Activated T-helper 1 cell treated with anti-CD3 and anti-CD28 coated beads, Interleukin-12 subunit alpha, Interleukin-12 subunit beta, Interleukin-2, Interleukin-4 antibody, amounts not matched to agents 30 ng/mL and 10 ng/mL and 1 ng/mL, durations not matched to agents 14 hours and 24 hours and 36 hours (primary cell): ENCODE measurements around the gene GLIS2. TPM values are rescaled to one million over a fixed set of nuclear protein-coding genes. Genes with fewer than 3 reads are reported as not detected.

Source experiments
- DNase-seq: peaks from one replicate; pipeline ENCODE4 v3.0.0; 2021; ENCODE audit warnings: low spot score
- H3K27ac Mint-ChIP-seq: one replicate; pipeline ENCODE4 v1.8.0; 2021; ENCODE audit warnings: mild to moderate bottlenecking, mixed read lengths
- H3K27me3 Mint-ChIP-seq: one replicate; pipeline ENCODE4 v1.8.0; 2022; ENCODE audit warnings: mild to moderate bottlenecking, moderate library complexity, mixed read lengths; ENCODE audit not compliant: insufficient read depth
- H3K36me3 Mint-ChIP-seq: one replicate; pipeline ENCODE4 v1.8.0; 2021; ENCODE audit warnings: low read depth, mixed read lengths
- H3K4me1 Mint-ChIP-seq: one replicate; pipeline ENCODE4 v1.8.0; 2021; ENCODE audit warnings: low read depth, mixed read lengths
- H3K4me3 Mint-ChIP-seq: one replicate; pipeline ENCODE4 v1.8.0; 2021; ENCODE audit warnings: mild to moderate bottlenecking, moderate library complexity, mixed read lengths
- H3K9me3 Mint-ChIP-seq: one replicate; pipeline ENCODE4 v1.8.0; 2021; ENCODE audit warnings: mixed read lengths
- intact Hi-C: fragments of 100-400 bp; cut with micrococcal nuclease; formaldehyde crosslinking; loops from one replicate; pipeline ENCODE4 v1.15.1; 2024
- total RNA-seq: library from RNA; stranded (reverse); gene quantifications from 2 replicates; pipeline ENCODE4 v1.2.3, GENCODE V29; 2022

The GLIS2 gene
- total RNA-seq, 1 donor from 2014 or later = 0.54 TPM

DNA sequence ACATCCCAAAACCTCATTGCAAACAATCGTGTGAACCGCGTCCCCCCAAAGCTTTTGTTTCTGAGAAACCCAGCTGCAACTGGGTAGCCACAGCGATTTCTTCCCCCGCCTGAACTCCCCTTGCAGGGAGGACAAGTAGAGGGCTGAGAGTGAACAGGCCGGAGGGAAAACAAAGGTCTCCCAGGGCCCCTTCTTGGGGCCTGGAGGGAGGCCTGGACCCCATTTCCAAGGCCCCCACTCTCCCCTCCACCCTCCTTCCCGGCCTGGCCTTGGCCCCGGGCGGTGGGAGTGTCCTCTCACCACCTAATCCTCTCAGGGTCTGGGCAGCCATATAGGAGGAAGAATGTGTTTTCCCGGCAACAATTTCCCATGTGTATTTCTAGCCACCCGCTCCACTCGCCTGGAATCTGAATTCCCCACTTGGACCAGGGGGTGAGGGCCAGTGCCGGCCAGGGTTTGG is 2.6 kb downstream of the GLIS2 start:
- Mint-ChIP-seq H3K9me3 (no peaks in the 10 kb centered on the region), H3K4me1 (peaks cover 18% of the 10 kb centered on the region), H3K27me3 (peaks cover 15% of the 10 kb centered on the region), H3K36me3 (peaks cover 4% of the 10 kb centered on the region), H3K4me3 (no peak overlapping the region), H3K27ac (no peak overlapping the region)
- intact Hi-C loops = no loop called here
- DNase-seq = no peak

DNA sequence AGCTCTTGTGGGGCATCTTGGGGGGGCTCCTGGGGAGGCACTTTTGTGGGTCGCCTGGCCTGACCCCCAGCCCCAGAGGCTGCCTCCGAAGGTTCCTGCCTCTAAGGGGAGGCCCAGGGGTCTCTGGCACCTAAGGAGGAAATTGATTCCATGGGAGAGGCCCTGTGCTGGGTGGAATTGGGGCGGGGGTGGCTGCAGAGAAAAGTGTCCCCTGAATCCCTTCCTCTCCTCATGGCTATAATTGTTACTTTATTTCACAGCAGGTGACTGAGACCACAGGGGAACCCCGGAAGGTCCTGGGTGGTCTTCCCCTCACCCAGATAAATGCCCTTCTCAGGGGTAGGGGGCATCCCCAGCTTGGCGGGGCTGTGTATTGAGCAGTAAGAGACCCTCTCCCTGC is 3.1 kb downstream of the GLIS2 start:
- no peak overlapping the region for H3K27ac Mint-ChIP-seq

DNA sequence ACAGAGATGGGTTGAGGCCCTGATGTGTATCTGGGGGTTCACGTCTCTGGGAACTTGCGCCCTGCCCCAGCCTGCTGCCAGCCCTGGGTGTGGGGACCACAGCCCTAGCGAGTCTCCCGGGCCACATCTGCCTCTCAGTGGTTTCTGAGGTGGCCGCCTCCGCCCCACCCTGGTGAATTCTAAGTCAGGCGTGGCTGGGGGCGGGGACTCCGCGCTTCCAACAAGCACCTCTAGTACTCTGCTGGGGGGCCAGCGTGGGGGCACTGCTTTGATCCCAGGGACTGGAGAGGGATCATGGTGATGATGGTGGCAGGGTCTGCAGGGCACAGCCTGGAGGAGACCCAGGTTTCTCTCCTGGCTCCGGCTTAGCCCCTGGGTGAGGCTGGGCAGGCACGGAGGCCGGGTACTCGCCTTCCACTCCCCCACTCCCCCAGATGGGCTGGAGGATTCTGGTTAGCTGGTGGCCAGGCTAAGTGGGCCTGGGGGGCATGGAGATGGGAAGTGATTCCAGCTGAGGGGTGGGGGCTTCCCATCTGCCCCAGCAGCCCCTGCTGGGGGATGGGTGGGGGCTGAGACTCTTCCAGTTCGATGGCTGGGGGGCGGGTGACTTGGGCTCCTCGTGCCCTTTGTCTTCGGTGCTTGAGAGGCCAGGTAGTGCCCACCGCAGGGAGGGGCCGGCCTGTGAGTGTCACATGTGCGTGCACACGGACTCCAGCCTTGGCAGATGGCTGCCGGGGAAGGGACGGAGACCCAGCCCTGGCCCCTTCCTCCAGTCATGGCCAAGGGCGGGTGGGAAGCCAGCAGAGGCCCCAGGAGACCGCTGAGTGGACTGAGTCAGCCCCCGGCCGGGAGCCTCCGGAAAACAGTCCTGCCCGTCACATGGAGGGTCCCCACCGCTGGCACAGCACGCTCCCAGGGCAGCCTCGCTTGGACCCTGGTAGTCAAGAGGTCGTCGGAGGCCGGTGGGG is 3.9 kb downstream of the GLIS2 start:
- no peak overlapping the region for H3K27ac Mint-ChIP-seq
- intact Hi-C loops = no loop called here
- peaks cover 7% of the 10 kb centered on the region for H3K27me3 Mint-ChIP-seq
- peaks cover 10% of the 10 kb centered on the region for H3K4me1 Mint-ChIP-seq
- H3K36me3 Mint-ChIP-seq = no peaks in the 10 kb centered on the region
- peak; percentile 32 for DNase-seq
- no peaks in the 10 kb centered on the region for H3K9me3 Mint-ChIP-seq
- peak overlapping the region; percentile 22 for H3K4me3 Mint-ChIP-seq

More for the DNA sequence above, 3.1 kb downstream of the GLIS2 start:
- H3K27me3 Mint-ChIP-seq = peaks cover 15% of the 10 kb centered on the region
- peak overlapping the region; percentile 22 for H3K4me3 Mint-ChIP-seq
- DNase-seq = no peak
- peaks cover 18% of the 10 kb centered on the region for H3K4me1 Mint-ChIP-seq
- intact Hi-C loops = no loop called here
- peaks cover 4% of the 10 kb centered on the region for H3K36me3 Mint-ChIP-seq
- H3K9me3 Mint-ChIP-seq = no peaks in the 10 kb centered on the region

DNA sequence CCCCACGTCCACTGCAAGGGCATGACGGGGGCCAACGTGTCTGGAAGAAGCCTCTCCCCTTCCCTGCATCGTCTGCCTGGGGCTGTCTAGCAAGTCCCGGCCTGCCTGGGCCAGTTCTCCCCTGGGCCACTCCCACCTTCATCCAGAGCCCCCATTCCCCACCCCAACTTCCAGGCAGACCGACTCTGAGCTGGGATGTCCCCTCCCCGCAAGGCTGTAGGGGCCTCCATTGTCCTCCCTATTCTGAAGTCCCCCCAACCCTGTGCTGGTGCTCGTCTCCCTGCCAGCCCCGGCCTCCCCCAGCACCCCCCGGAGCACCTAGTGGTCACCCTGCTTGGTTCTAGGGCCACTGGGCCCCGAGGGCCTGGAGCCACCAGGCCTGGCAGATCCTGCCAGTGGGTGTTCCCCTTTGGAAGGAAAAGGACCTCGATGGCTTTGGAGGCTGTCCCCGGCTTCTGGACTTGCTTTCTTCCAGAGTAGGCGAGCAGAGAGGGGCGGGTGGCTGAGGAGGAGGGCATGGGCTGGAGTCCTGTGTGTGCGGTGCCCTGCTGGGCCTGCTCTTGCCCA is 4.8 kb downstream of the GLIS2 start:
- no peaks in the 10 kb centered on the region for H3K36me3 Mint-ChIP-seq
- peaks cover 4% of the 10 kb centered on the region for H3K27me3 Mint-ChIP-seq
- peaks cover 7% of the 10 kb centered on the region for H3K4me1 Mint-ChIP-seq
- no peak overlapping the region for H3K27ac Mint-ChIP-seq
- H3K9me3 Mint-ChIP-seq = no peaks in the 10 kb centered on the region
- intact Hi-C loops = no loop called here
- no peak overlapping the region for H3K4me3 Mint-ChIP-seq
- DNase-seq = no peak

DNA sequence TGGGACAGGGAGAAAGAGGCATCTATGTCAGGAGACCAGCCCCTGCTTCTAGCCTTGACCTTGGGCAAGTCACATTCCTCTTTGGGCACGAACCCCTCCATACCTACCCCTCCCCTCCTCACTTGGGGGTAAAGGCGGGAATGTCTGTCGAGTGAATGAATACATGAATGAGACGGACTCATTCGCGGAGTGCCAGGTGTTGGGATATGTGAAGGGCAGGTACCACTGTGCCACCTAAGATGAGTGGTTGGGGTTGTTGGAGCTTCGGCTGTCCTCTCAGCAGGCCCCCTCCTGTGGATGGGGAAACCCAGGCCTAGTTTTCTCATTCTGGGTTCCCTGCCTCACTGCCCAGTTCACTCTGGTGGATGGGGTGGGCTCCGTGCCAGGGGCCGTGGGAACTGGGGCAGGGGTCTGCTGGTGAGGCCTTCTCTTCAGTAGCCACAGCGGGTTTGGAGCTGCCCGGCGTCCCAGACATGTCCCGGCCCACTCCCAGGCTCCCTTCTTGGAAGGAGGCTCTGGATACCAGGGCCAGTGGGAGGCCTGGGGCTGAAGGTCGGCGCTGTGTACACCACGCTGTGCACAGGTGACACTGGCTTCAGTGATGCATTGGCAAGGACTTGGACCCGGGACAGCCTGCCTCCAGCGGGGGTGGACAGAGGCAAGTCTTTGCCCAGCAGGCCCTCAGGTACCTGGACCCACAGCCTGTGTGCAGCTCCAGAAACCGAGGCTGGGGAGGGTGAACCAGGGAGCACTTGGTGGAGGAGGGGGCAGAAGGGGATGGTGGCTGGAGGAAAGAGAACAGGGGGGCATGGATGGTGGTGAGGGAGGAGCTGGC is 5.6 kb downstream of the GLIS2 start:
- intact Hi-C loops = no loop called here
- Mint-ChIP-seq H3K4me3 (no peak overlapping the region), H3K9me3 (no peaks in the 10 kb centered on the region), H3K4me1 (peaks cover 7% of the 10 kb centered on the region), H3K27me3 (peaks cover 4% of the 10 kb centered on the region), H3K27ac (no peak overlapping the region), H3K36me3 (no peaks in the 10 kb centered on the region)
- no peak for DNase-seq

DNA sequence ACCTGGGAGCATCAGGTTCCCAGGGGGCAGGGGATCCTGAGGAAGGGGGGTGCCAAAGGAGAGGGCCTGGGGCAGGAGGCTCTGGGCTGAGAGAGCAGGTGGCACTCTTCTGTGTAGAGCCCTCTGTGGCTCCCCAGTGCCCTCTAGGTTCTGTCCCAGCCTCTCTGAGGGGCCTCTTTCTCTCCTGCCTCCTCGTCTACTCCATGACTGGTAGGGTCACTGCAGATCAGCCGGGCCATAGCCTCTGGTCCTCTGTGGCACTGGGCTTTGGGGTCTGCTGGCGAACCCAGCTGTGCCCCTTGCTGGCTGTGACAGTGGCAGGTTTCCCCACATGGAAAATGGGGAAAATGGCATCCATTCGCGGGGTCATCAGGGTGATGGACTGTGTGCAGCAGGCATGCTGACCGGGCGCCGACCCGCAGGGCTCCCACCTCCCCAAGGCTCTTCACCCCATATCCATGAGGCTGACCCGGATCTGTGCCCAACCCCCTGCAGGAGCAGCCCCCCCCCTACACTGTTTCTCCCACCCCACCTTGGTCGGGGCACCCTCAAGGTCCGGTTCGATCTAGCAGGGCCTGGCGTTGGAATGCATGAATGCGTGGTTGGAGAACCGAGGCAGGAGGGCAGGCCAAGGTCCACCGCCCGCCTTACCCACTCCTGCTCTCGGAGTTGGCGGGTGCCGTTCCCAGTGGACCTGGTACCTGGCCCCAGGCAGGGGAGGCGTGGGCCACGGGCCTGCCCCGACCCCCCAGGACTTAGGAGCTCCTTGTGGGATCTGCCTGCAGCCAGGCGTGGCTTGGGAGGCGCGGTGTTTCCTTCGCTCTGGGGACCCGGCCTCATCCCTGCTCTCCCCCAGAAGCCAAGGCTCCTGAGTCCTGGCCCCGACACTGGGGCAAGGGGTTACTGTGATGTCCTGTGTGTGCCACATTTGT is 6.5 kb downstream of the GLIS2 start:
- Mint-ChIP-seq H3K4me3 (no peak overlapping the region), H3K36me3 (no peaks in the 10 kb centered on the region), H3K27me3 (peaks cover 7% of the 10 kb centered on the region), H3K27ac (no peak overlapping the region), H3K9me3 (no peaks in the 10 kb centered on the region), H3K4me1 (peaks cover 7% of the 10 kb centered on the region)
- no peak for DNase-seq
- intact Hi-C loops = no loop called here

DNA sequence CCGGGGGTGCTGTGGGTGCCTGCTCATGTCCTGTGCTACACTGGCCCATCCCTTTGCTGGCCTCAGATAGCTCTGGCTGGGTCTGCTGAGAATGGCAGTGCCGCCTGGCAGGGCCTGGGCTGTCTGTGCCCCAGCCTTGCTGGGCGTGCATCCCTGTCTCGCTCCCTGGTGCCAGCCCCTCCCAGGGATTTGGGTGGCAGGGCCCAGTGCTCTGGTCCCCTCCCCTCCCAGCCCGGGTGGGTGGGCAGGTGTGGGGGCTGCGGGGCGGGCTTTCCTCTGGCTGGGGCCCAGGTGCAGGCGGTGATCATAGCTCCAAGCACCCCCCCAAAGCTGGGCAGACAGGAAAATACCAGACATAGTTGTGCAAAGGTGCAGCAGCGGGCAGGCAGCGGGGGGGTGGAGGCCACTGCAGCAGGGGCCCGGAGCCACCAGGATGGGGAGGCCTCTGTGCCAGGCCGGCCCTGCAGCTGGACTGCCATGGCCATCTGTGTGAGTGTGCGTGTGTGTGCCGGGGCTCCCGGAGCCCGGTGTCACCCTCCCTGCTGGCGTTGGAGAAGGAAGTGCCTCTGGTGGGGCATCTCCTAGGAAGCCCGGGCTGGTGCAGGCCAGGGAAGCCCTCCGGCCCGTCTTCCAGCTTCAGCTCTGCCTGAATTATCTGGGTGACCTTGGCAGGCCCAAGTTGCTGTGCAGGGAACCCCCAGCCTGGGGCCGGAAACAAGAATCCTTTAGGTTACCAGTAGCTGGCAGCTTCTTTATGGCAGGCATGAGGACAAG is 7.4 kb downstream of the GLIS2 start:
- H3K27ac Mint-ChIP-seq = no peak overlapping the region
- intact Hi-C loops = no loop called here
- H3K9me3 Mint-ChIP-seq = no peaks in the 10 kb centered on the region
- H3K36me3 Mint-ChIP-seq = no peaks in the 10 kb centered on the region
- H3K4me1 Mint-ChIP-seq = peaks cover 7% of the 10 kb centered on the region
- DNase-seq = no peak
- H3K27me3 Mint-ChIP-seq = peaks cover 10% of the 10 kb centered on the region
- no peak overlapping the region for H3K4me3 Mint-ChIP-seq

DNA sequence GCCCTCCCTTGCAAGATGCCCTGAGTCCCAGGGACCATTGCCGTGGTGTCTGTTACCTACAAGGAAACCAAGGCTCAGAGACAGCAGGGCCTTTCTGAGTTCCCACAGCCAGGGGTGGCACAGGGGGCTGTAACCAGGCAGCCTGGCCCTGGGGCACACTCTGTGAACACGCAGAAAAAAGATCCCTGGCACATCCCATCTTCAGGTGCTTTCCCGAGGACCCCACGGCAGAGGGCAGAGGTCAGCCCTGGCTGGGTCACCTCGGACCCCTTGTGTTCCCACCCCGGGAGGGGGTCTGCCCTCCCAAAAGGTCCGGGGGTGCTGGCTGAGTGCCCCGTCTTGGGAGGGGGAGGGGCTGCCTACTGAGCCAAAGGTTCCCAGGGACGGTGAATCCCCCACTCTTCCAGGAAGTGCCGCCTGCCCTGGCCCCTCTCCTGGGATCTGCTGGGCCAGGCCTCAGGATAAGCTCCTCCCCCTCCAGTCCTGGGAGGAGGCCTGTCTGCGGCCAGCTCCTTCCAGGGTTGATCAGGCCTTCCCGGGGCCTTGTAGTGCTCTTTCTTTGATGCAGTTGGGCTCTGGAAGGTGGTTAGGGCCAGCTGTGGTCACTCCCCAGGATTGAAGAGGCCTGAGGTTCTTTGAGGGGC is 8.1 kb downstream of the GLIS2 start:
- DNase-seq = no peak
- H3K9me3 Mint-ChIP-seq = no peaks in the 10 kb centered on the region
- H3K36me3 Mint-ChIP-seq = no peaks in the 10 kb centered on the region
- peaks cover 12% of the 10 kb centered on the region for H3K27me3 Mint-ChIP-seq
- H3K27ac Mint-ChIP-seq = no peak overlapping the region
- no peak overlapping the region for H3K4me3 Mint-ChIP-seq
- peaks cover 7% of the 10 kb centered on the region for H3K4me1 Mint-ChIP-seq
- intact Hi-C loops = no loop called here

DNA sequence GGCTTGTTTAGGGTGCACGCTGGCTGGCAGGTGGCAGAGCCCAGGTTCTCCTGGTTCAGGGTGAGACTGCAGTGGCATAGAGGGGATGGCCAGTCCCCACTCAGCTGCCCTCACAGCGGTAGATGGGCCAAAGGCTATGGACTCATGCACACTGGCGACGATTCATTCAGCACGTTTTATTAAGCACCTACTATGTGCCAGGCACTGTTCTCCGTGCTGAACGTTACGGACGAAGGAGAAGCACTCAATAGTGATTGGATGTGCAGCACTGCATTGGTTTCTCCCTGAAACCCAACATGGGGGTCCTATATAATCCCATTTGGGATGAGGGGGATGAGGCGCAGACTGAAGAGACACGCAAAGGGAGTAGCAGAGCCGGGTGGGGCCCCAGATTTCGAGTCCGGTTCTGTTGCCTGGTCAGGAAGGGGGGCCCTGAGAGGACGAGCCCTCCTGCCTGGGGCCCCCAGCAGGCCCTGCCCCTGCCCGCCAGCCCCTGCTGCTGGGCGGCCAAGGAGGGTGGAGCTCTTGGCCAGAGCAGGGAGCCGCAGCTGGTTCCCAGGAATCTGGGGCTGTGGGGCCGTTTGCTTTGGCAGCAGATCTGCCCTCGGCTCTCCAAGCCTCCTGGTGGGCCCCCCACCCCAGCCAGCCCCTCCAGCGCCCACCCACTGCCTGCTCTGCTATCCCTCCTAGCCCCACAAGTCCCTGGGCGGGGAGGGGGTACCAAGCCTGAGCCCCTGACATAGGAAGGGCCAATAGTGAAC is 8.8 kb downstream of the GLIS2 start:
- intact Hi-C loops = no loop called here
- no peak overlapping the region for H3K27ac Mint-ChIP-seq
- H3K4me1 Mint-ChIP-seq = peaks cover under 1% of the 10 kb centered on the region
- H3K4me3 Mint-ChIP-seq = no peak overlapping the region
- no peak for DNase-seq
- no peaks in the 10 kb centered on the region for H3K9me3 Mint-ChIP-seq
- peaks cover 13% of the 10 kb centered on the region for H3K27me3 Mint-ChIP-seq
- H3K36me3 Mint-ChIP-seq = no peaks in the 10 kb centered on the region

DNA sequence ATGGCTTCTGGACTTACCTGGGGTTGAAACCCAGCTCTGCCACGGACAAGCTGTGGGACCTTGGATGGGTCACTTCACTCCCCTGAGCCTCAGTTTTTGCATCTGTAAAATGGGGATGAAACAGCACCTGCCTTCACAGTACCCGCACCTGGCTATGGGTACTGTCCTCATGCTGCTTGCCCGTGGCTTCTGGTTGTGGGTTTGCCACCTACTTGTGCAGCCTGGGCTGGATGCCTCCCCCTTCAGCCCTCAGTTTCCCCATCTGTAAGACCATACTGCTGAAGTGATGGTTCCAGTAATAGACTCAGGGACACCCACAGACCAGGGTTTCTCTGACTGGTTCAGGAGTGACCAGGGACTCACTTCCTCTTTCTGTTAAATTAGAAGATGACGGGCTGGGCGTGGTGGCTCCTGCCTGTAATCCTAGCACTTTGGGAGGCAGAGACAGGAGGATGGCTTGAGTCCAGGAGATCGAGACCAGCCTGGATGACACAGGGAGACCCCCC is 9.4 kb downstream of the GLIS2 start:
- no peaks in the 10 kb centered on the region for H3K9me3 Mint-ChIP-seq
- H3K4me1 Mint-ChIP-seq = no peaks in the 10 kb centered on the region
- H3K27me3 Mint-ChIP-seq = peaks cover 13% of the 10 kb centered on the region
- no peak for DNase-seq
- H3K4me3 Mint-ChIP-seq = no peak overlapping the region
- H3K27ac Mint-ChIP-seq = no peak overlapping the region
- no peaks in the 10 kb centered on the region for H3K36me3 Mint-ChIP-seq
- intact Hi-C loops = no loop called here
